Measurements from ENCODE around the gene TUNAR.

The TUNAR gene

GRCh38 chr14:95889236-95889979, 12.8 kb downstream of the TUNAR start:
- in situ Hi-C loops (cut with HindIII; ENCODE audit: low sequenced_read_pairs) = no loop called here
- no peak for TF ChIP-seq CTCF (IDR thresholded peaks at IDR 0.05; ENCODE audit: low read depth, low read length, missing control alignments)

GRCh38 chr14:95891742-95892141, 15.1 kb downstream of the TUNAR start:
- peak; percentile 6 for DNase-seq (ENCODE audit: low read depth)
- no peak for TF ChIP-seq CTCF (IDR thresholded peaks at IDR 0.05; ENCODE audit: low read depth, low read length, missing control alignments)
- H3K4me3 ChIP-seq (ENCODE audit: low read depth, low read length) = no peak overlapping the region
- in situ Hi-C loops (cut with HindIII; ENCODE audit: low sequenced_read_pairs) = no loop called here

More at GRCh38 chr14:95889236-95889979, 12.8 kb downstream of the TUNAR start:
- no peak for DNase-seq (ENCODE audit: low read depth)
- H3K4me3 ChIP-seq (ENCODE audit: low read depth, low read length) = no peak overlapping the region

- DNase-seq (ENCODE audit: low read depth) = no peak
- no peak overlapping the region for H3K4me3 ChIP-seq (ENCODE audit: low read depth, low read length)
- no peak for TF ChIP-seq CTCF (IDR thresholded peaks at IDR 0.05; ENCODE audit: low read depth, low read length, missing control alignments)
- in situ Hi-C loops (cut with HindIII; ENCODE audit: low sequenced_read_pairs) = no loop called here
Measured at GRCh38 chr14:95892142-95892541, 15.5 kb downstream of the TUNAR start.

- no peak for DNase-seq (ENCODE audit: low read depth)
- peak; percentile 17 for TF ChIP-seq CTCF (IDR thresholded peaks at IDR 0.05; ENCODE audit: low read depth, low read length, missing control alignments)
- in situ Hi-C loops (cut with HindIII; ENCODE audit: low sequenced_read_pairs) = no loop called here
- H3K4me3 ChIP-seq (ENCODE audit: low read depth, low read length) = no peak overlapping the region
Measured at GRCh38 chr14:95895720-95896119, 19.1 kb downstream of the TUNAR start.

GRCh38 chr14:95896498-95897135, 20.0 kb downstream of the TUNAR start:
- H3K4me3 ChIP-seq (ENCODE audit: low read depth, low read length) = no peak overlapping the region
- no peak for TF ChIP-seq CTCF (IDR thresholded peaks at IDR 0.05; ENCODE audit: low read depth, low read length, missing control alignments)
- no peak for DNase-seq (ENCODE audit: low read depth)
- in situ Hi-C loops (cut with HindIII; ENCODE audit: low sequenced_read_pairs) = no loop called here

GRCh38 chr14:95897280-95897679, 20.6 kb downstream of the TUNAR start:
- TF ChIP-seq CTCF (IDR thresholded peaks at IDR 0.05; ENCODE audit: low read depth, low read length, missing control alignments) = no peak
- in situ Hi-C loops (cut with HindIII; ENCODE audit: low sequenced_read_pairs) = no loop called here
- no peak overlapping the region for H3K4me3 ChIP-seq (ENCODE audit: low read depth, low read length)
- DNase-seq (ENCODE audit: low read depth) = no peak
